Panc1 (cell line): ENCODE results near the gene CDKN1C.

Experiments
- POLR2AphosphoS5 ChIP-seq: IDR thresholded peaks from 2 replicates; pipeline ENCODE4 v1.6.1; 2012; ENCODE audit warnings: mild to moderate bottlenecking, low read depth, low read length, moderate library complexity
- TCF7L2 ChIP-seq: IDR thresholded peaks from 2 replicates; pipeline ENCODE4 v1.6.1; 2011; ENCODE audit warnings: mild to moderate bottlenecking, low read depth, low read length, inconsistent platforms
- TF ChIP-seq, protein P1 (sequence below): fragments of 450-650 bp; IDR thresholded peaks from 2 replicates; pipeline ENCODE4 v1.5.1; 2017; ENCODE audit warnings: mild to moderate bottlenecking

- TF ChIP-seq POLR2AphosphoS5 = no peak
- TF ChIP-seq, protein P1, sequence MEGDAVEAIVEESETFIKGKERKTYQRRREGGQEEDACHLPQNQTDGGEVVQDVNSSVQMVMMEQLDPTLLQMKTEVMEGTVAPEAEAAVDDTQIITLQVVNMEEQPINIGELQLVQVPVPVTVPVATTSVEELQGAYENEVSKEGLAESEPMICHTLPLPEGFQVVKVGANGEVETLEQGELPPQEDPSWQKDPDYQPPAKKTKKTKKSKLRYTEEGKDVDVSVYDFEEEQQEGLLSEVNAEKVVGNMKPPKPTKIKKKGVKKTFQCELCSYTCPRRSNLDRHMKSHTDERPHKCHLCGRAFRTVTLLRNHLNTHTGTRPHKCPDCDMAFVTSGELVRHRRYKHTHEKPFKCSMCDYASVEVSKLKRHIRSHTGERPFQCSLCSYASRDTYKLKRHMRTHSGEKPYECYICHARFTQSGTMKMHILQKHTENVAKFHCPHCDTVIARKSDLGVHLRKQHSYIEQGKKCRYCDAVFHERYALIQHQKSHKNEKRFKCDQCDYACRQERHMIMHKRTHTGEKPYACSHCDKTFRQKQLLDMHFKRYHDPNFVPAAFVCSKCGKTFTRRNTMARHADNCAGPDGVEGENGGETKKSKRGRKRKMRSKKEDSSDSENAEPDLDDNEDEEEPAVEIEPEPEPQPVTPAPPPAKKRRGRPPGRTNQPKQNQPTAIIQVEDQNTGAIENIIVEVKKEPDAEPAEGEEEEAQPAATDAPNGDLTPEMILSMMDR = no peak
- TF ChIP-seq TCF7L2 = no peak
These were observed 46.8 kb downstream of the CDKN1C start for GRCh38 chr11:2838676-2839294.
